PC-3 (cell line): ENCODE data around the gene PLAC9.

Source experiments
- EZH2 ChIP-seq: fragments of 300-600 bp; sonication (generic); IDR thresholded peaks from one replicate; pipeline ENCODE4 v1.6.1; 2017; ENCODE audit warnings: antibody characterized with exemption, mild to moderate bottlenecking, low read length; ENCODE audit not compliant: unreplicated experiment
- TF ChIP-seq, protein P1 (sequence below): fragments of 300-600 bp; sonication (generic); conservative IDR thresholded peaks from 2 replicates; pipeline ENCODE4 v1.5.1; 2017; ENCODE audit warnings: antibody characterized with exemption, low read depth, mild to moderate bottlenecking, low read length

DNA sequence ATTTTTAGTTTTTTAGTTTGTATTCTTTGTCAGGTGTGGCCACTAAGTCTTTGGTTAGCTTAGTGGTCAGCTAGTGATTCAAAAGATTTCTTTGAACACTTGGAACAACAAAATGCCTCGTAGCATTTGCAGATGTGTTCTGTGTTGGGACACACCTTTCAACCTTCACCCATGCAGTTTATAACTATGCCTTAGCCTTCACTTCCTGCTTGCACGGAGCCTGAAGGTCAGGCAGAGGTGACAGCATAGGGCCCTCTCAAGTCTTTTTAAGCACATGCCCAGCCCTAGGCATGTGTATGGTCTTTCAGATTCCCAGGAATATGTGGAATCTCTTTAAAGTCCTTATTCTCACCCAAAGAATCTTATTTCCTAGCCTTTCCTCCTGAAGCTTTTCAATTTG is 17.6 kb downstream of the PLAC9 start:
- TF ChIP-seq, protein P1, sequence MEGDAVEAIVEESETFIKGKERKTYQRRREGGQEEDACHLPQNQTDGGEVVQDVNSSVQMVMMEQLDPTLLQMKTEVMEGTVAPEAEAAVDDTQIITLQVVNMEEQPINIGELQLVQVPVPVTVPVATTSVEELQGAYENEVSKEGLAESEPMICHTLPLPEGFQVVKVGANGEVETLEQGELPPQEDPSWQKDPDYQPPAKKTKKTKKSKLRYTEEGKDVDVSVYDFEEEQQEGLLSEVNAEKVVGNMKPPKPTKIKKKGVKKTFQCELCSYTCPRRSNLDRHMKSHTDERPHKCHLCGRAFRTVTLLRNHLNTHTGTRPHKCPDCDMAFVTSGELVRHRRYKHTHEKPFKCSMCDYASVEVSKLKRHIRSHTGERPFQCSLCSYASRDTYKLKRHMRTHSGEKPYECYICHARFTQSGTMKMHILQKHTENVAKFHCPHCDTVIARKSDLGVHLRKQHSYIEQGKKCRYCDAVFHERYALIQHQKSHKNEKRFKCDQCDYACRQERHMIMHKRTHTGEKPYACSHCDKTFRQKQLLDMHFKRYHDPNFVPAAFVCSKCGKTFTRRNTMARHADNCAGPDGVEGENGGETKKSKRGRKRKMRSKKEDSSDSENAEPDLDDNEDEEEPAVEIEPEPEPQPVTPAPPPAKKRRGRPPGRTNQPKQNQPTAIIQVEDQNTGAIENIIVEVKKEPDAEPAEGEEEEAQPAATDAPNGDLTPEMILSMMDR, result no peak
- no peak for TF ChIP-seq EZH2
